Measurements from ENCODE around the gene FBRSL1. TPM values are rescaled to one million over a fixed set of nuclear protein-coding genes. Genes with fewer than 3 reads are reported as not detected.
"Not testable (repeated sequence)": the region's sequence is repeated elsewhere in the genome, so short reads cannot be mapped to it uniquely, and the experiment has no call there.

FBRSL1 gene
- polyA plus RNA-seq: 6.8 TPM

DNA sequence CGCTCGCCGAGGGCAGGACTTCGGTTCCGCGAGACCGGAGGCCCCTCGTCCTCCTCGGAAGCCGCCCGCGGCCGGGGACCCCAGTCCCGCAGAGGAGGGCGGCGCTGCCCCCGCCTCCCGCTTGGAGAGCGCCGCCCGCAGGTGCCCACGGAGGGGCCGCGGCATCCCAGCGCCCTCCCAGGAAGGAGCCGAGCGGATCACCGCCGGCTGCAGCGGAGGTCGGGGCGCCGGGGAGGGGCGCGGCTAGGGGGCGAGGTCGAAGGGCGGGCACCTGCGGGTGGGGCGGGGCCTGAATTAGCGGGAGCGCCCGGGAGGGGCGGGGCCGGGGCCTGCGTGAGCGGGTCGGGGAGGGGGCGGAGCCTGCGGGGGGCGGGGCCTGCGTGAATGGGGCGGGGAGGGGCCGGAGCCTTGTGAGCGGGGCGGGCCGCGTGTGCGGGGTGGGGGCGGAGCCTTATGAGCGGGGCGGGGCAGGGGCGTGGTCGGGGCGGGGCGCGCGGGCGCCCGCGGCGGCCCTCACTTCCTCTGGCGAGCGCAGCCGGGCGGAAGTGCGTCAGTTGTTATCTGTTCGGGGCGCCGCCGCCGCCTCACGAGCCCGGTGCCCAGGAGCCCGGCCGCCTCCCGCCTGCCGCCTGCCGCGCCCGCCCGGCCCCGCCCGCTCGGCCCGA lies at the start of gene FBRSL1:
TSS of gene FBRSL1 (plus strand) at position 550 of the 665 bp plus-strand sequence.
- Mint-ChIP-seq H3K9me3 (no peaks in the 10 kb centered on the region), H3K36me3 (peaks cover 5% of the 10 kb centered on the region), H3K27ac (peak within 1 kb of the TSS; percentile 92 to 99 (median 94)), H3K4me3 (peak within 1 kb of the TSS; percentile 94 to 97 (median 96)), H3K4me1 (peaks cover 25 to 49% (median 31%) of the 10 kb centered on the region in 3 donors), H3K27me3 (no peaks in the 10 kb centered on the region)

DNA sequence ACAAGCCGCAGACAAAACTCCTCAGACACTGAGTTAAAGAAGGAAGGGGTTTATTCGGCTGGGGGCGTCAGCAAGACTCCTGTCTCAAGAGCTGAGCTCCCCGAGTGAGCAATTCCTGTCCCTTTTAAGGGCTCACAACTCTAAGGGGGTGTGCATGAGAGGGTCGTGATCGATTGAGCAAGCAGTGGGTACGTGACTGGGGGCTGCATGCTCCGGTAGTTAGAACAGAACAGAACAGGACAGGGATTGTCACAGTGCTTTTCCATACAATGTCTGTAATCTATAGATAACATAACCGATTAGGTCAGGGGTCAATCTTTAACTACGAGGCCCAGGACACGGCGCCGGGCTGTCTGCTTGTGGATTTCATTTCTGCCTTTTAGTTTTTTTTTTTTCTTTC lies 49.5 kb upstream of the FBRSL1 start:
- Mint-ChIP-seq H3K27ac (peak overlapping the region in 1 of 3 donors; percentile 45), H3K4me3 (peak overlapping the region in 3 of 4 donors; percentile 45 to 78 (median 68)), H3K4me1 (peaks cover 22 to 35% (median 24%) of the 10 kb centered on the region in 3 donors)
- H3K36me3 Mint-ChIP-seq, H3K9me3 Mint-ChIP-seq, H3K27me3 Mint-ChIP-seq: not testable (repeated sequence)

DNA sequence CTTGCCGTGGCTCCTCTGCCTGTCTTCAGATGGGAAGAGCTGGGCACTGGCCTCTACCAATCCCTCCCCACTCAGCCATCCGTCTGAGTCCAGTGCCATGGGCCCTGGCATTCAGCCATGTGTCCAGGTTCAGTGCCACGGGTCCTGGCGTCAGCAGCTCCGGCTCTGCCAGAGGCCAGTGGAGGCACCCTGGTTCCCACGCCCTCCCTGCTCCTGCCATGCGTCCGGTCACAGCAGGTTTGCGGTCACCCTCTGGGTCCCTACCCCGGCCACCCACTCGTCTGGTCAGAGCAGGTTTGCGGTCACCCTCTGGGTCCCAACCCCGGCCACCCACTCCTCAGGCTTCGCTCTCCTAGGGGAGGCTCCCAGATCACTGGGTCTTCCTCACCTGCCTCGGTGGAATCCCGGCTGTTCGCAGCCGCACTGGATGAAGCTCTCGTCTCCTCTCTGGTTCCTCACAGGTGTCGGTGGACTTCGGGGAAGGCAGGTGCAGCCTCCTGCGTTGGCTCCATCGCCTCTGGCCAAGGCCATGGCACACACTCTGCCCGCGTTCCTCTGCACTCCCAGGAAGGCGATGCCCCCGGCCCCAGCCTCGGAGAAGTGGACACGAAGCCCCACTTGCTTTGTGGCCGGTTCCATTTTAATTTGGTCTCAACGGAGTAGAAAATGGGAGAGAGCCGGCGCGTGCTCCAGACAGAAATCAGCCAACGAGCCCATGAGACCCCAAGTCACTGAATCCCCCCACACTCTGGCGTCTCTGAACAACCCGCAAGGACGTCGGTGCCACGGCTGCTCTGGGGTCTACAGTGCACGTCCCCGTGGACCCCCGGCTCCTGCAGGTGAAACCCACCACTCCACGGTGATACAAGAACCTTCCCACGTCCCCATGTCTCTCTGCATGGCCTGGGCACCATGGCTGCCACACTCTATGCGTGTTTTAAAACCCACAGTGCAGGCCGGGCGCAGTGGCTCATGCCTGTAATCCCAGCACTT lies 47.8 kb upstream of the FBRSL1 start:
- H3K36me3 Mint-ChIP-seq: peaks cover 3% of the 10 kb centered on the region

DNA sequence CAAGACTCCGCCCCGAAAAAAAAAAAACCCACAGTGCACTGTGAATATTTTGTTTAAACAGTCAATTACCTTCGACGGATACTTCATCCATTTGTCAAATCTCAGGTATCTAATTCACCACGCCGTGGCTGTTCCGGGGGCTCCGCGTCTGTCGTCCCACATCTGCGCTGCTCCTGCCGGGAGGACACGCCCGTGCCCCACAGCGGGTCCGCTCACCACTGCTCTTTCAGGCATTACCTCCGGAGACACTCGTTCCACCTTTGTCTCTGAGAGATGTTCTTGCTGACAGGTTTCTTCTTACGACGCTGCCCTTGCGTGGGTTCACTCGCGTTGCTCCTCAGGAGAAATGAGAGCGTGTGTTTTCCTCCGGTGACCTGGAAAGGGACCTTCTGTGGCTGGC lies 46.9 kb upstream of the FBRSL1 start:
- H3K4me1 Mint-ChIP-seq: peaks cover 29 to 40% (median 33%) of the 10 kb centered on the region in 3 donors
- H3K4me3 Mint-ChIP-seq: peak overlapping the region in 2 of 4 donors; percentile 20 to 68
- peaks cover 3% of the 10 kb centered on the region for H3K36me3 Mint-ChIP-seq

More for the DNA sequence above, 47.8 kb upstream of the FBRSL1 start:
- no peaks in the 10 kb centered on the region for H3K9me3 Mint-ChIP-seq
- H3K27me3 Mint-ChIP-seq: no peaks in the 10 kb centered on the region
- peaks cover 28 to 39% (median 33%) of the 10 kb centered on the region in 3 donors for H3K4me1 Mint-ChIP-seq
- H3K27ac Mint-ChIP-seq: peak overlapping the region in 1 of 3 donors; percentile 91
- H3K4me3 Mint-ChIP-seq: peak overlapping the region in 2 of 4 donors; percentile 17 to 33

DNA sequence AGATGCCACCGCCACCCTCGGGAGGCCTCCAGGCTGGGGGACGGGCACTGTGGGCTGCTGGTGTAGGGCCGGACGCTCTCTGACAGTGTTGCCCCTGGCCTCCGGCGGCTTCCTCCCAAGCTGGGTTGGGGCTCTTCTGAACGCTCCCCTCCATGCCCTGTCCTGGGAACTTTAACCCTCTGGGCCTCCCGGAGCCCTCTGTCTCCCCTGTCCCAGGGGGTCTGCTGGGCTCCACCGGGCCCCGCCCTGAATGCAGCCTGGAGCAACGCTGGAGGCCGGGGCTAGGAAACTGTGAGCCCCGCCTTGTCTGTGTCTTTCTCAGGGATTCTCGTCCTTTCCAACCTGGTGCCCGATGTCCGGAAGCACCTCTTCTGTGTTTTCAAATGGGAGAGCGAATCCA lies 45.7 kb upstream of the FBRSL1 start:
- peak overlapping the region; percentile 97 to 100 (median 99) for H3K27ac Mint-ChIP-seq
- no peaks in the 10 kb centered on the region for H3K9me3 Mint-ChIP-seq
- H3K4me1 Mint-ChIP-seq: peaks cover 31 to 40% (median 33%) of the 10 kb centered on the region in 3 donors
- peaks cover 3% of the 10 kb centered on the region for H3K36me3 Mint-ChIP-seq
- peak overlapping the region in 1 of 4 donors; percentile 12 for H3K4me3 Mint-ChIP-seq
- H3K27me3 Mint-ChIP-seq: no peaks in the 10 kb centered on the region

More for the DNA sequence above, 46.9 kb upstream of the FBRSL1 start:
- no peaks in the 10 kb centered on the region for H3K27me3 Mint-ChIP-seq
- H3K9me3 Mint-ChIP-seq: no peaks in the 10 kb centered on the region
- H3K27ac Mint-ChIP-seq: peak overlapping the region in 1 of 3 donors; percentile 89

DNA sequence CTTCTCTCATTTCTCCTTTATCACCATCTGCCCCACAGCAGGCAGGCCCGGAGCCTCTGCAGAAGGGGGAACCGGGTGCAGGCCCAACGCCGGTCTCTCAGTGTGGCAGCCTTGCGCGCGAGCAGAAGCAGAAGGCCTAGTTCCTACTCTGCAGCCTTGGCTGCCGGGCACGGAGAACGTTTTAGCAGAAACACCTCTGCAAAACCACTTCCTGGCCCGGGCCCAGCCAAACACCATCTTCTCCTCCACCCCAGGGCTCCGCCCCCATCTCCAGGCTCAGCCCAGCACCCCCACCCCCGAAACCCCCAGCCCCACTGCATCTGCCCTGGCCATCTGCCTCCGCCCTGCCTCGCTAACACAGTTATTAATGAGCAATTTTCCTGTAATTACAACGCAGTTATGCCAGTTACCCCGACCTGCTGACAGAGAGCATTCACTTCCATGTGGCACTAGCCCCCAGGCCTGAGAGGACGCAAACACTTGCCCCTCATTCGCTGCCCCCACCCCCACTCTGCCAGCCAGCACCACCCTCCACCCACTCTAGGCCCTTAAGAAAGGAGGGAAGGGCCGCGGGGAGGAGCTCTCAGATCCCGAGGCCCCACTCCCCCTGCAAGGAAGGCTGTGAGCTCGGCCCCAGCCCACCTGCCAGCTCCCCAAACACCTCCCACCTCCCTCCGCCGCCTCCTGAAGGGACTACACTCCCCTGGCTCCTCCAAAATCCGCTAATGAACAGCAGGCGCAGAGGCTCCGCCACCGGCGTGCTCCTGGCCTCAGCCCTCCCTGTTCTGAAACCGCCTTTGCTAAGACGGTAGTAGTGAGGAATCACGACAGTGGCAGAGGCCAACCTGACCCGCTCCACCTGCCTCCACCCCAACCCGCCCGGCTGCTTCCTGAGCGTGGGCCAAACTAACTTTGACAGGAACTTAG lies 44.7 kb upstream of the FBRSL1 start:
- H3K27ac Mint-ChIP-seq: peak overlapping the region; percentile 97 to 100 (median 99)
- peak overlapping the region; percentile 76 to 93 (median 91) for H3K4me3 Mint-ChIP-seq
- H3K27me3 Mint-ChIP-seq: no peaks in the 10 kb centered on the region
- no peaks in the 10 kb centered on the region for H3K9me3 Mint-ChIP-seq
- H3K4me1 Mint-ChIP-seq: peaks cover 32 to 39% (median 33%) of the 10 kb centered on the region in 3 donors
- H3K36me3 Mint-ChIP-seq: peaks cover 3% of the 10 kb centered on the region

DNA sequence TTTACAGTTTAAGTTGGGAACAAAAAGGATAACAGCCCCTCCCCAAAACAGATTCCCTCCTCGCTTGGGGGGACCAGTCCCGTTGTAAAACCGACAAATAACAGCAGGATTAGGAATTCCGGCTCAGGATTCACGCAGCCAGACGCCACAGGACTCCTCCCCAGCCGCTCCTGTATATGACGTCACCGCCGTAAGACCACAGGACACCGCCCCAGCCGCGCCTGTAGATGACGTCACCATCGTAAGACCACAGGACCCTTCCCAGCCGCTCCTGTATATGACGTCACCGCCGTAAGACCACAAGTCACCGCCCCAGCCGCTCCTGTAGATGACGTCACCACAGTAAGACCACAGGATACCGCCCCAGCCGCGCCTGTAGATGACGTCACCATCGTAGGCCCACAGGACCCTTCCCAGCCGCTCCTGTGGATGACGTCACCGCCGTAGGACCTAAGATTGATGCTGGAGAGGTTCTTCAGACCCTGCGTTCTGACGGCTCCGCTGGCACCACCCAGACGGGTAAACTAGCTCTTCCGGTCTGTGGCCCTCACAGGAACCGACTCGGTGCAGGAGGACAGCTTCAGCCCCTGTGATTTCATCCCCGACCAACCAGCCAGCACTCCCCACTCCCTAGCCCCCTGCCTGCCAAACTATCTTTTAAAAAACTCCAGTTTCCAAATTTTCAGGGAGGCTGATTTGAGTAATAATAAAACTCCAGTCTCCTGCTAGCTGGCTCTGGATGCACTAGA lies 43.9 kb upstream of the FBRSL1 start:
- H3K36me3 Mint-ChIP-seq: peaks cover 3% of the 10 kb centered on the region
- H3K4me3 Mint-ChIP-seq: peak overlapping the region; percentile 76 to 93 (median 91)
- peaks cover 31 to 35% (median 32%) of the 10 kb centered on the region in 3 donors for H3K4me1 Mint-ChIP-seq
- H3K27me3 Mint-ChIP-seq: no peaks in the 10 kb centered on the region
- no peaks in the 10 kb centered on the region for H3K9me3 Mint-ChIP-seq
- peak overlapping the region; percentile 97 to 100 (median 99) for H3K27ac Mint-ChIP-seq

DNA sequence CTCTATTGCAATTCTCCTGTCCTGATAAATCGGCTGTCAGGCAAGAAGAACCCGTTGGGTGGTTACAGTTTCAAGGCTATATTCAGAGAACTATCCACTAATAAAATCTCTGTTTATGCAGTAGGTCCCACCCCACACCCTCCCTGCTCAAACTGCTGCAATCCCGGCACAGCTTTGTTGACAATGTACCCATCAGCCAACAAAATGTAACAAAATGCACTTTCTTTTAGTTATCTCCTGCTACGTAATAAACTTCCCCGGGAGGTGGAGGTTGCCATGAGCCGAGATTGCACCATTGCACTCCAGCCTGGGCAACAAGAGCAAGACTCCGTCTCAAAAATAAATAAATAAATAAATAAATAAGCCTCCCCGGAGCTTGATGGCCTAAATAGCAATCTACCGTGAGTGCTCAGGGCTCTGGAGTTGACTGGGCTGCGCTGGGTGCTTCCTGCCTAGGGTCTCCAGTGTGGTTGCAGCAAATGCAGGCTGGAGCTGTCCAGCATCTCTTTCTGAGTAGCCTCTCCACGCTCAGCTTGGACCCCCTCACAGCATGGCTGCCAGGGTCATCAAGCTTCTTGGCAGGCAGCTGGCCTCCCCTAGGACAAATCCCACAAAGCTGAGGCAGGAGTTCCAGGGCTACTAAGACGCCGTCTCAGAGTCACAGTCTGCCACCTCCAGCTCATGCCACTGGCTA lies 43.2 kb upstream of the FBRSL1 start:
- Mint-ChIP-seq H3K27me3 (no peaks in the 10 kb centered on the region), H3K36me3 (peaks cover 3% of the 10 kb centered on the region), H3K27ac (peak overlapping the region in 2 of 3 donors; percentile 99 to 100), H3K4me1 (peaks cover 32 to 35% (median 34%) of the 10 kb centered on the region in 3 donors), H3K9me3 (no peaks in the 10 kb centered on the region), H3K4me3 (peak overlapping the region in 2 of 4 donors; percentile 90 to 92)

DNA sequence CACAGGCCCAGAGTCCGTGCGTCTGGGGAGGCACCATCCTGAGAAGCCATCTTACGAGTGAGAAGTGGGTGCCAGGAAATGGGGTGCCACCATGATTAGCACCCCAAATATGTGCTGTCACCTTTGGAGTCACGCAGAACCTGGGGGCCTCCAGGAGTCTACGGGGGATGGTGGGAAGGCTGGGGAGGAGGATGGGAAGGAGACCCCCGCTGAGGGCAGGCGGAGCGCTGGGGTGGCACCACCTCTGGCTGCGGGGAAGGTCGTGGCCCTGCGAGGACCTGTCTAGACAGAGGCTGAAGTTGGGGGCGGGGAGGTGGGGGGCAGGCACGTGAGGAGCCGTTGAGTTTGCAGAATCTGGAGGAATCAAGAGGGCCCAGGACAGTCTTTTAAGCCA lies 42.6 kb upstream of the FBRSL1 start:
- H3K9me3 Mint-ChIP-seq: no peaks in the 10 kb centered on the region
- peaks cover 3% of the 10 kb centered on the region for H3K36me3 Mint-ChIP-seq
- H3K27me3 Mint-ChIP-seq: no peaks in the 10 kb centered on the region
- H3K27ac Mint-ChIP-seq: peak overlapping the region in 2 of 3 donors; percentile 27 to 100
- H3K4me1 Mint-ChIP-seq: peaks cover 32 to 40% (median 40%) of the 10 kb centered on the region in 3 donors
- no peak overlapping the region for H3K4me3 Mint-ChIP-seq

DNA sequence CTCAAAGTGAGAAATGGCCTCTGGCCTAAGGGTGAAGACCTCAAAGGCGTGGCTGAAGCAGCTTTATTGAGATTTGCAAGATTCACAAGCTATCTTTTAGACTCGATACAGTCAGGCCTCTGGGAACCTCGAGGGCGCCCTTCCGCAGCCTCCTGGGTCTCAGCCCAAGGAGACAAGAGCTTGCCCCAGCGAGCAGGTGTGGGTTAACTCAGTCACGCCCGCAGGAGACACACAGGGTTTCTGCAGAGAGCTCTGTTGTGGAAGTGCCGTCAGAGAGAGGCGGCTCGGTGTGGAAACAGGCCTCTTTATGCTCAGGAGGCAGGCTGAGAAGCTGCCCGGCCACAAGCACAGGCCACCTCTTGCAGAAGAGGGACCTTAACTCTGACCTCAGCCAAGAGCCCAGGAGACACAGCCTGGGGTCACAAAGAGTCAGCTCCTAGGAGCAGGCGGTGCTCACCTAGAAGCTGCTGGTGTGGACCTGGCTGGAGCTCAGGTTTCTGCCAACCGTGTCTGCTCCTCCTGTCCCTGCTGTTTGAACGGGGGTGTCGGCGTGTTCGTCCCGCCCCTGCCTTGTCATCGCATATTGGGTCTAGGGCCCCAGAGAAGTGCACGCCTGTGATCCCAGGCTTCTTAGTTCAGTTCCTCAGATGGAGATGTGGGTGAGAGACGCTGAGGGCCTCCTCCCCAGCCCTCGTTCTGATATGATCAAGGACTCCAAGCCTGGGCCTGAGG lies 42.1 kb upstream of the FBRSL1 start:
- no peaks in the 10 kb centered on the region for H3K27me3 Mint-ChIP-seq
- H3K27ac Mint-ChIP-seq: peak overlapping the region; percentile 27 to 100 (median 85)
- H3K4me1 Mint-ChIP-seq: peaks cover 32 to 45% (median 42%) of the 10 kb centered on the region in 3 donors
- peaks cover 3% of the 10 kb centered on the region for H3K36me3 Mint-ChIP-seq
- no peaks in the 10 kb centered on the region for H3K9me3 Mint-ChIP-seq
- H3K4me3 Mint-ChIP-seq: peak overlapping the region in 2 of 4 donors; percentile 32 to 52

DNA sequence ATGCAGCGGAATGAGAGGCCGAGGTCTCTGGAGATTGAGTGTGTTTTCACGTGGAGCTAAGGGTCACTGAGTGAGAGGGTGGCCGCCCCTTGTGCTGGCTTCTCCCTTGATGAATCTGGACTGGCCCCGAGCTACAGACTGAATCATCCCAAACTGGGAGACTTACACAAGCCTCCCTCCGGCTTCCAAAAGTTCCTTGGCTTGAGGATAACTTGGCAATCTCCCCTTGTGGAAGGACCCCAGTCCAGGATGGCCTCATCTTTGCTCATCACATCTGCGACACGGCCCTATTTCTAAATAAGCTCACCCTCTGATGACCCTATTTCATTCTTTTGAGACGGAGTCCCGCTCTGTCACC lies 41.5 kb upstream of the FBRSL1 start:
- H3K27me3 Mint-ChIP-seq: no peaks in the 10 kb centered on the region
- H3K27ac Mint-ChIP-seq: peak overlapping the region in 1 of 3 donors; percentile 60
- H3K4me1 Mint-ChIP-seq: peaks cover 29 to 47% (median 38%) of the 10 kb centered on the region in 3 donors
- H3K4me3 Mint-ChIP-seq: peak overlapping the region in 2 of 4 donors; percentile 32 to 52
- peaks cover 3% of the 10 kb centered on the region for H3K36me3 Mint-ChIP-seq
- no peaks in the 10 kb centered on the region for H3K9me3 Mint-ChIP-seq

DNA sequence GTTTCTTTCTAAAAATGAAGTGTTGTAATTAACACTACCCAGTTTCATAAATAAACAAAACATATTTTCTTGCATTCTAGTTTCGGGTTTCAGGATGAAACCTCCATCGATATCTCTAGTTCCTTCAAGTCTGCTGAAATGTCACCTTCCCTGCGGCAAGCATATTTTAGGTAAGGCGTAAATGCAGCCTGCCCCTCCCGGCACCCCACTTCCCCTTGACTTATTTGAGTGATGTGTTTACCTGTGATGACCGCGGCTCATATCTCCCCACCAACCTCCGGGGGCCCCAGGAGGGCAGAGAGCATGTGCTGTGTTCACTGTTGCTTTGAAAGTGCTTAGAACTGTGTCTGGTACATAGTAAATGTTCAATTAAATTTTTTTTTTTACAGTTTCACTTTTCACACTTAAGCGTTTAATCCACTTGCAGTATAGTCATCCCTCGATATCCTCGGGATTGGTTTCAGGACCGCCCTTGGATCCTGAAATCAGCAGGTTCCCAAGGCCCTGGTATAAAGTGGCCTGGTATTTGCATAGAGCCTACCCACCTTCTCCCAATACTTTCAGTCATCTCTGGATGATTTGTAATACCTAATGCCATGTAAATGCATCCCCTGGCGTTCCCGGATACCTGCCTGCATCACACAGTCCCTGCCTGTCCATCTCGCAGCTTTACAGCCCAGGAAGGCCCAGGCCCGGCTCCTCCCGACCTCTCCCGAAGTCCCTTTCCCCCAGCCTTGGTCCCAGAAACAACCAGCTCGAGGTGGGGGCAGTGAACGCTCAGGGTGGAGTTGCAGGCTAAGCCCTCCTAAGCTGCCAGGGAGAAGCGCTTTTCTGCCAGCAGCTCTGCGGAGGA lies 40.2 kb upstream of the FBRSL1 start:
- Mint-ChIP-seq H3K27ac (peak overlapping the region; percentile 29 to 84 (median 80)), H3K27me3 (no peaks in the 10 kb centered on the region), H3K9me3 (no peaks in the 10 kb centered on the region), H3K36me3 (peaks cover 3% of the 10 kb centered on the region), H3K4me3 (peak overlapping the region; percentile 59 to 88 (median 71)), H3K4me1 (peaks cover 22 to 43% (median 31%) of the 10 kb centered on the region in 3 donors)
